Measurements from ENCODE around the gene ABHD1. TPM values are rescaled to one million over a fixed set of nuclear protein-coding genes. Genes with fewer than 3 reads are reported as not detected.
A peak's percentile ranks its signal among the peaks of the same experiment; 100 is the strongest.

The ABHD1 gene
- total RNA-seq, 1 donor from 2014 or later = not detected

DNA sequence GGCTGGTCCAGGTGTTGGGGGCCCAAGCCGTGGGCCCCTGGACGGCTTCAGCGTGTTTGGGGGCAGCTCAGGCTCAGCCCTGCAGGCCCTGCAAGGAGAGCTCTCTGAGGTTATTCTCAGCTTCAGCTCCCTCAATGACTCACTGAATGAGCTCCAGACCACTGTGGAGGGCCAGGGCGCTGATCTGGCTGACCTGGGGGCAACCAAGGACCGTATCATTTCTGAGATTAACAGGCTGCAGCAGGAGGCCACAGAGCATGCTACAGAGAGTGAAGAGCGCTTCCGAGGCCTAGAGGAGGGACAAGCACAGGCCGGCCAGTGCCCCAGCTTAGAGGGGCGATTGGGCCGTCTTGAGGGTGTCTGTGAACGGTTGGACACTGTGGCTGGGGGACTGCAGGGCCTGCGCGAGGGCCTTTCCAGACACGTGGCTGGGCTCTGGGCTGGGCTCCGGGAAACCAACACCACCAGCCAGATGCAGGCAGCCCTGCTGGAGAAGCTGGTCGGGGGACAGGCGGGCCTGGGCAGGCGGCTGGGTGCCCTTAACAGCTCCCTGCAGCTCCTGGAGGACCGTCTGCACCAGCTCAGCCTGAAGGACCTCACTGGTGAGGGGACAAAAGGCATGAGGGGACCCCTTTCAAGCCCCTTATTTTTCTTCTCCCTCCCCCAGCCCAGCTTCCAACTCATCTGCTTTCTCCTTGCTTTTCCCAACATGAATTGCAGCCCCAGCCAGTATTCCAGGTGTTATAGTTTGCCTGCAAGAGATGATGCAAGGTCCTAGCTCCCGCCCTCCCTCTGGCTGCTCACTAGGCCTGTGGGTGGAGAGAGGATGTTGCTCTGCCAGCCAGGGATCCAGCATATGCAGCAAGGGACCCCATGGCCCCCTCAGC is 40.0 kb upstream of the ABHD1 start:
- Mint-ChIP-seq H3K27ac (ENCODE audit: unreplicated experiment) (no peak overlapping the region), H3K4me3 (ENCODE audit: unreplicated experiment) (peak overlapping the region; percentile 50), H3K36me3 (ENCODE audit: low read depth, unreplicated experiment) (no peaks in the 10 kb centered on the region), H3K4me1 (ENCODE audit: low read depth, unreplicated experiment) (peaks cover 12% of the 10 kb centered on the region), H3K9me3 (ENCODE audit: unreplicated experiment) (no peaks in the 10 kb centered on the region), H3K27me3 (ENCODE audit: low read depth, unreplicated experiment) (peaks cover 10% of the 10 kb centered on the region)
- Histone ChIP-seq H3K36me3 (ENCODE audit: insufficient read depth, low read length) (peaks cover 2% of the 10 kb centered on the region), H3K9ac (ENCODE audit: low read length) (no peak overlapping the region), H3K79me2 (ENCODE audit: insufficient read depth, low read length) (peaks cover 20% of the 10 kb centered on the region), H2AFZ (ENCODE audit: low read depth, low read length) (no peak overlapping the region), H3K27me3 (ENCODE audit: insufficient read depth, low read length) (no peaks in the 10 kb centered on the region), H3K4me3 (ENCODE audit: insufficient read depth, low read depth, low read length) (no peak overlapping the region), H3K27ac (ENCODE audit: low read depth, low read length) (no peak overlapping the region), H3K9me3 (ENCODE audit: insufficient read depth, low read depth, low read length) (no peaks in the 10 kb centered on the region), H3K4me2 (ENCODE audit: low read length) (no peak overlapping the region), H3K4me1 (ENCODE audit: insufficient read depth, low read length) (peaks cover 47% of the 10 kb centered on the region), H4K20me1 (ENCODE audit: insufficient read depth, low read length) (peaks cover 11% of the 10 kb centered on the region)
- no peak for DNase-seq (ENCODE audit: low read depth)
- TF ChIP-seq CTCF (IDR thresholded peaks at IDR 0.05; ENCODE audit: insufficient read depth, low read depth, low read length) (no peak), EZH2 (IDR thresholded peaks at IDR 0.05; ENCODE audit: insufficient read depth, low read length) (no peak)
- no peak for FAIRE-seq

GRCh38 chr2:27084297-27085061 is 39.1 kb upstream of the ABHD1 start:
- H3K27ac Mint-ChIP-seq (ENCODE audit: unreplicated experiment) = no peak overlapping the region
- H3K4me2 ChIP-seq (ENCODE audit: low read length) = peak overlapping the region; percentile 91
- no peak overlapping the region for H3K27ac ChIP-seq (ENCODE audit: low read depth, low read length)
- peaks cover 12% of the 10 kb centered on the region for H3K4me1 Mint-ChIP-seq (ENCODE audit: low read depth, unreplicated experiment)
- H3K36me3 Mint-ChIP-seq (ENCODE audit: low read depth, unreplicated experiment) = no peaks in the 10 kb centered on the region
- FAIRE-seq = no peak
- H3K27me3 ChIP-seq (ENCODE audit: insufficient read depth, low read length) = no peaks in the 10 kb centered on the region
- no peak overlapping the region for H3K4me3 ChIP-seq (ENCODE audit: insufficient read depth, low read depth, low read length)
- H2AFZ ChIP-seq (ENCODE audit: low read depth, low read length) = no peak overlapping the region
- peaks cover 11% of the 10 kb centered on the region for H4K20me1 ChIP-seq (ENCODE audit: insufficient read depth, low read length)
- H3K9me3 Mint-ChIP-seq (ENCODE audit: unreplicated experiment) = no peaks in the 10 kb centered on the region
- H3K4me1 ChIP-seq (ENCODE audit: insufficient read depth, low read length) = peaks cover 39% of the 10 kb centered on the region
- peaks cover 12% of the 10 kb centered on the region for H3K79me2 ChIP-seq (ENCODE audit: insufficient read depth, low read length)
- H3K9me3 ChIP-seq (ENCODE audit: insufficient read depth, low read depth, low read length) = no peaks in the 10 kb centered on the region
- peaks cover 2% of the 10 kb centered on the region for H3K36me3 ChIP-seq (ENCODE audit: insufficient read depth, low read length)
- DNase-seq (ENCODE audit: low read depth) = no peak
- H3K9ac ChIP-seq (ENCODE audit: low read length) = no peak overlapping the region
- peaks cover 13% of the 10 kb centered on the region for H3K27me3 Mint-ChIP-seq (ENCODE audit: low read depth, unreplicated experiment)
- TF ChIP-seq EZH2 (IDR thresholded peaks at IDR 0.05; ENCODE audit: insufficient read depth, low read length) (no peak), CTCF (IDR thresholded peaks at IDR 0.05; ENCODE audit: insufficient read depth, low read depth, low read length) (no peak)
- H3K4me3 Mint-ChIP-seq (ENCODE audit: unreplicated experiment) = peak overlapping the region; percentile 64

Data from astrocyte (in vitro differentiated cells and primary cell).